HepG2 (cell line): ENCODE data around the gene NID2. TPM values are rescaled to one million over a fixed set of nuclear protein-coding genes. Genes with fewer than 3 reads are reported as not detected.

Experiments used
- CHD2 ChIP-seq: IDR thresholded peaks from 2 replicates; pipeline ENCODE4 v1.6.1; 2011; ENCODE audit warnings: low read depth, low read length, improper control_type of control experiment
- FOXK1 ChIP-seq: sonication (generic); formaldehyde crosslinking; IDR thresholded peaks from 2 replicates; pipeline ENCODE4 v1.4.0; 2020; ENCODE audit warnings: low read depth, missing genetic modification reagents, borderline replicate concordance
- RORA ChIP-seq: sonication (generic); formaldehyde crosslinking; IDR thresholded peaks from 2 replicates; pipeline ENCODE4 v1.5.0; 2020; ENCODE audit warnings: mild to moderate bottlenecking, missing genetic modification reagents, moderate library complexity
- SNRNP70 ChIP-seq: fragments of 200-400 bp; formaldehyde crosslinking; IDR thresholded peaks from 2 replicates; pipeline ENCODE4 v1.6.1; 2017; ENCODE audit warnings: mild to moderate bottlenecking, low read depth, low read length, moderate library complexity
- SRSF1 ChIP-seq: fragments of 200-400 bp; formaldehyde crosslinking; optimal IDR thresholded peaks from 2 replicates; pipeline ENCODE3; 2017; ENCODE audit warnings: mild to moderate bottlenecking, low read depth, low read length, moderate library complexity
- ZBTB33 ChIP-seq: sonication (generic); formaldehyde crosslinking; IDR thresholded peaks from 2 replicates; pipeline ENCODE4 v1.4.0; 2020; ENCODE audit warnings: missing genetic modification reagents
- ZFP91 ChIP-seq: sonication (generic); formaldehyde crosslinking; IDR thresholded peaks from 2 replicates; pipeline ENCODE4 v1.9.0; 2022; ENCODE audit warnings: missing genetic modification reagents, mild to moderate bottlenecking, borderline replicate concordance
- ZFY ChIP-seq: sonication (generic); formaldehyde crosslinking; IDR thresholded peaks from 2 replicates; pipeline ENCODE4 v1.4.0; 2020; ENCODE audit warnings: missing genetic modification reagents
- ZKSCAN8 ChIP-seq: IDR thresholded peaks from 2 replicates; pipeline ENCODE4 v1.6.1; 2016; ENCODE audit warnings: borderline replicate concordance, missing genetic modification reagents, missing compliant biosample characterization
- ZNF224 ChIP-seq: sonication (generic); formaldehyde crosslinking; IDR thresholded peaks from 2 replicates; pipeline ENCODE4 v1.5.0; 2020; ENCODE audit warnings: mild to moderate bottlenecking, missing genetic modification reagents
- ZNF33B ChIP-seq: sonication (generic); formaldehyde crosslinking; IDR thresholded peaks from 2 replicates; pipeline ENCODE4 v1.5.1; 2020; ENCODE audit warnings: mild to moderate bottlenecking, missing genetic modification reagents
- ZSCAN29 ChIP-seq: sonication (generic); formaldehyde crosslinking; conservative IDR thresholded peaks from 2 replicates; pipeline ENCODE4 v1.4.0; 2020; ENCODE audit warnings: mild to moderate bottlenecking, missing genetic modification reagents
- polyA plus RNA-seq, 8 experiments: library from polyadenylated mRNA; depleted of rRNA in 3 of 8; stranded (reverse) in 7 of 8; unstranded in 1 of 8; fragments of >200 nt; fragmentation: Illumina TruSeq in 4 of 8; extraction: Trizol in 4 of 8; gene quantifications; 2 replicates each; pipeline versions ENCODE4 v1.2.1 to v1.2.3, GENCODE V29; 2011 to 2016; ENCODE audit warnings: low read depth in 4 of 8, missing spikeins in 1 of 8, mixed read lengths in 1 of 8; ENCODE audit not compliant: insufficient read depth in 1 of 8
- total RNA-seq, 5 experiments: library from RNA; depleted of rRNA; stranded (reverse); fragments of >200 nt; fragmentation: Illumina TruSeq; extraction: Trizol; gene quantifications; 2 replicates each; pipeline ENCODE4 v1.2.3, GENCODE V29; 2016; ENCODE audit warnings: low read depth in 1 of 5
- TF ChIP-seq, protein P1 (sequence below): sonication (generic); formaldehyde crosslinking; IDR thresholded peaks from 2 replicates; pipeline ENCODE4 v1.4.0; 2020; ENCODE audit warnings: mild to moderate bottlenecking, missing genetic modification reagents, borderline replicate concordance
- TF ChIP-seq, protein P2 (sequence below): sonication (generic); formaldehyde crosslinking; IDR thresholded peaks from 2 replicates; pipeline ENCODE4 v1.8.0; 2022; ENCODE audit warnings: mild to moderate bottlenecking, missing genetic modification reagents, moderate library complexity
- TF ChIP-seq, protein P3 (sequence below): sonication (generic); formaldehyde crosslinking; IDR thresholded peaks from 2 replicates; pipeline ENCODE4 v1.8.1; 2023; ENCODE audit warnings: mild to moderate bottlenecking, missing genetic modification reagents

NID2 gene
- total and polyA plus RNA-seq, 2 of the 13 experiments (the other 11 are each of a cell fraction or from before 2014, with no cell fraction given) = 0.11 TPM; not detected in 1

- TF ChIP-seq, protein P1, sequence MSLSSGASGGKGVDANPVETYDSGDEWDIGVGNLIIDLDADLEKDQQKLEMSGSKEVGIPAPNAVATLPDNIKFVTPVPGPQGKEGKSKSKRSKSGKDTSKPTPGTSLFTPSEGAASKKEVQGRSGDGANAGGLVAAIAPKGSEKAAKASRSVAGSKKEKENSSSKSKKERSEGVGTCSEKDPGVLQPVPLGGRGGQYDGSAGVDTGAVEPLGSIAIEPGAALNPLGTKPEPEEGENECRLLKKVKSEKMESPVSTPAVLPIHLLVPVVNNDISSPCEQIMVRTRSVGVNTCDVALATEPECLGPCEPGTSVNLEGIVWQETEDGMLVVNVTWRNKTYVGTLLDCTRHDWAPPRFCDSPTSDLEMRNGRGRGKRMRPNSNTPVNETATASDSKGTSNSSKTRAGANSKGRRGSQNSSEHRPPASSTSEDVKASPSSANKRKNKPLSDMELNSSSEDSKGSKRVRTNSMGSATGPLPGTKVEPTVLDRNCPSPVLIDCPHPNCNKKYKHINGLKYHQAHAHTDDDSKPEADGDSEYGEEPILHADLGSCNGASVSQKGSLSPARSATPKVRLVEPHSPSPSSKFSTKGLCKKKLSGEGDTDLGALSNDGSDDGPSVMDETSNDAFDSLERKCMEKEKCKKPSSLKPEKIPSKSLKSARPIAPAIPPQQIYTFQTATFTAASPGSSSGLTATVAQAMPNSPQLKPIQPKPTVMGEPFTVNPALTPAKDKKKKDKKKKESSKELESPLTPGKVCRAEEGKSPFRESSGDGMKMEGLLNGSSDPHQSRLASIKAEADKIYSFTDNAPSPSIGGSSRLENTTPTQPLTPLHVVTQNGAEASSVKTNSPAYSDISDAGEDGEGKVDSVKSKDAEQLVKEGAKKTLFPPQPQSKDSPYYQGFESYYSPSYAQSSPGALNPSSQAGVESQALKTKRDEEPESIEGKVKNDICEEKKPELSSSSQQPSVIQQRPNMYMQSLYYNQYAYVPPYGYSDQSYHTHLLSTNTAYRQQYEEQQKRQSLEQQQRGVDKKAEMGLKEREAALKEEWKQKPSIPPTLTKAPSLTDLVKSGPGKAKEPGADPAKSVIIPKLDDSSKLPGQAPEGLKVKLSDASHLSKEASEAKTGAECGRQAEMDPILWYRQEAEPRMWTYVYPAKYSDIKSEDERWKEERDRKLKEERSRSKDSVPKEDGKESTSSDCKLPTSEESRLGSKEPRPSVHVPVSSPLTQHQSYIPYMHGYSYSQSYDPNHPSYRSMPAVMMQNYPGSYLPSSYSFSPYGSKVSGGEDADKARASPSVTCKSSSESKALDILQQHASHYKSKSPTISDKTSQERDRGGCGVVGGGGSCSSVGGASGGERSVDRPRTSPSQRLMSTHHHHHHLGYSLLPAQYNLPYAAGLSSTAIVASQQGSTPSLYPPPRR (CRISPR knock-in tag) = no peak
- peak; percentile 96 for TF ChIP-seq ZFY (CRISPR knock-in tag)
- TF ChIP-seq ZNF33B (CRISPR knock-in tag) = no peak
- TF ChIP-seq, protein P2, sequence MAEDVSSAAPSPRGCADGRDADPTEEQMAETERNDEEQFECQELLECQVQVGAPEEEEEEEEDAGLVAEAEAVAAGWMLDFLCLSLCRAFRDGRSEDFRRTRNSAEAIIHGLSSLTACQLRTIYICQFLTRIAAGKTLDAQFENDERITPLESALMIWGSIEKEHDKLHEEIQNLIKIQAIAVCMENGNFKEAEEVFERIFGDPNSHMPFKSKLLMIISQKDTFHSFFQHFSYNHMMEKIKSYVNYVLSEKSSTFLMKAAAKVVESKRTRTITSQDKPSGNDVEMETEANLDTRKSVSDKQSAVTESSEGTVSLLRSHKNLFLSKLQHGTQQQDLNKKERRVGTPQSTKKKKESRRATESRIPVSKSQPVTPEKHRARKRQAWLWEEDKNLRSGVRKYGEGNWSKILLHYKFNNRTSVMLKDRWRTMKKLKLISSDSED (CRISPR knock-in tag) = no peak
- peak; percentile 28; the same call in 1 of the 2 replicates for TF ChIP-seq CHD2
- peak; percentile 75; the same call in 1 of the 2 replicates for TF ChIP-seq ZFP91
- TF ChIP-seq, protein P3, sequence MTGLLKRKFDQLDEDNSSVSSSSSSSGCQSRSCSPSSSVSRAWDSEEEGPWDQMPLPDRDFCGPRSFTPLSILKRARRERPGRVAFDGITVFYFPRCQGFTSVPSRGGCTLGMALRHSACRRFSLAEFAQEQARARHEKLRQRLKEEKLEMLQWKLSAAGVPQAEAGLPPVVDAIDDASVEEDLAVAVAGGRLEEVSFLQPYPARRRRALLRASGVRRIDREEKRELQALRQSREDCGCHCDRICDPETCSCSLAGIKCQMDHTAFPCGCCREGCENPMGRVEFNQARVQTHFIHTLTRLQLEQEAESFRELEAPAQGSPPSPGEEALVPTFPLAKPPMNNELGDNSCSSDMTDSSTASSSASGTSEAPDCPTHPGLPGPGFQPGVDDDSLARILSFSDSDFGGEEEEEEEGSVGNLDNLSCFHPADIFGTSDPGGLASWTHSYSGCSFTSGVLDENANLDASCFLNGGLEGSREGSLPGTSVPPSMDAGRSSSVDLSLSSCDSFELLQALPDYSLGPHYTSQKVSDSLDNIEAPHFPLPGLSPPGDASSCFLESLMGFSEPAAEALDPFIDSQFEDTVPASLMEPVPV (CRISPR knock-in tag) = peak; percentile 92
- no peak for TF ChIP-seq ZBTB33 (CRISPR knock-in tag)
- 0 out of 2 replicates have a peak, but pooled peaks have one; percentile 41 for TF ChIP-seq ZKSCAN8 (CRISPR knock-in tag)
- TF ChIP-seq RORA (CRISPR knock-in tag) = no peak
- TF ChIP-seq FOXK1 = peak; percentile 38; the same call in 1 of the 2 replicates
- no peak for TF ChIP-seq SNRNP70
- TF ChIP-seq ZSCAN29 = no peak
- TF ChIP-seq ZNF224 (CRISPR knock-in tag) = no peak
- no peak for TF ChIP-seq SRSF1
Measured at GRCh38 chr14:51989293-51990234, 79.3 kb downstream of the NID2 start, which contains the start of gene RTRAF (continued).
